ENCODE measurements around the gene DNAH3.

Gene DNAH3

GRCh38 chr16:21186326-21186691 lies 35.7 kb upstream of the DNAH3 start:
- H3K27me3 ChIP-seq (ENCODE audit: insufficient read depth, poor library complexity, severe bottlenecking), result no peaks in the 10 kb centered on the region
- TF ChIP-seq, protein P1, sequence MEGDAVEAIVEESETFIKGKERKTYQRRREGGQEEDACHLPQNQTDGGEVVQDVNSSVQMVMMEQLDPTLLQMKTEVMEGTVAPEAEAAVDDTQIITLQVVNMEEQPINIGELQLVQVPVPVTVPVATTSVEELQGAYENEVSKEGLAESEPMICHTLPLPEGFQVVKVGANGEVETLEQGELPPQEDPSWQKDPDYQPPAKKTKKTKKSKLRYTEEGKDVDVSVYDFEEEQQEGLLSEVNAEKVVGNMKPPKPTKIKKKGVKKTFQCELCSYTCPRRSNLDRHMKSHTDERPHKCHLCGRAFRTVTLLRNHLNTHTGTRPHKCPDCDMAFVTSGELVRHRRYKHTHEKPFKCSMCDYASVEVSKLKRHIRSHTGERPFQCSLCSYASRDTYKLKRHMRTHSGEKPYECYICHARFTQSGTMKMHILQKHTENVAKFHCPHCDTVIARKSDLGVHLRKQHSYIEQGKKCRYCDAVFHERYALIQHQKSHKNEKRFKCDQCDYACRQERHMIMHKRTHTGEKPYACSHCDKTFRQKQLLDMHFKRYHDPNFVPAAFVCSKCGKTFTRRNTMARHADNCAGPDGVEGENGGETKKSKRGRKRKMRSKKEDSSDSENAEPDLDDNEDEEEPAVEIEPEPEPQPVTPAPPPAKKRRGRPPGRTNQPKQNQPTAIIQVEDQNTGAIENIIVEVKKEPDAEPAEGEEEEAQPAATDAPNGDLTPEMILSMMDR (IDR thresholded peaks at IDR 0.05; ENCODE audit: insufficient read depth, low read length), result no peak
- TF ChIP-seq GABPA (IDR thresholded peaks at IDR 0.05; ENCODE audit: low read depth) (no peak), SPI1 (IDR thresholded peaks at IDR 0.05; ENCODE audit: borderline replicate concordance, low read depth) (no peak)
- TF ChIP-seq, protein P2, sequence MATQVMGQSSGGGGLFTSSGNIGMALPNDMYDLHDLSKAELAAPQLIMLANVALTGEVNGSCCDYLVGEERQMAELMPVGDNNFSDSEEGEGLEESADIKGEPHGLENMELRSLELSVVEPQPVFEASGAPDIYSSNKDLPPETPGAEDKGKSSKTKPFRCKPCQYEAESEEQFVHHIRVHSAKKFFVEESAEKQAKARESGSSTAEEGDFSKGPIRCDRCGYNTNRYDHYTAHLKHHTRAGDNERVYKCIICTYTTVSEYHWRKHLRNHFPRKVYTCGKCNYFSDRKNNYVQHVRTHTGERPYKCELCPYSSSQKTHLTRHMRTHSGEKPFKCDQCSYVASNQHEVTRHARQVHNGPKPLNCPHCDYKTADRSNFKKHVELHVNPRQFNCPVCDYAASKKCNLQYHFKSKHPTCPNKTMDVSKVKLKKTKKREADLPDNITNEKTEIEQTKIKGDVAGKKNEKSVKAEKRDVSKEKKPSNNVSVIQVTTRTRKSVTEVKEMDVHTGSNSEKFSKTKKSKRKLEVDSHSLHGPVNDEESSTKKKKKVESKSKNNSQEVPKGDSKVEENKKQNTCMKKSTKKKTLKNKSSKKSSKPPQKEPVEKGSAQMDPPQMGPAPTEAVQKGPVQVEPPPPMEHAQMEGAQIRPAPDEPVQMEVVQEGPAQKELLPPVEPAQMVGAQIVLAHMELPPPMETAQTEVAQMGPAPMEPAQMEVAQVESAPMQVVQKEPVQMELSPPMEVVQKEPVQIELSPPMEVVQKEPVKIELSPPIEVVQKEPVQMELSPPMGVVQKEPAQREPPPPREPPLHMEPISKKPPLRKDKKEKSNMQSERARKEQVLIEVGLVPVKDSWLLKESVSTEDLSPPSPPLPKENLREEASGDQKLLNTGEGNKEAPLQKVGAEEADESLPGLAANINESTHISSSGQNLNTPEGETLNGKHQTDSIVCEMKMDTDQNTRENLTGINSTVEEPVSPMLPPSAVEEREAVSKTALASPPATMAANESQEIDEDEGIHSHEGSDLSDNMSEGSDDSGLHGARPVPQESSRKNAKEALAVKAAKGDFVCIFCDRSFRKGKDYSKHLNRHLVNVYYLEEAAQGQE (IDR thresholded peaks at IDR 0.05; ENCODE audit: insufficient replicate concordance, low read depth), result no peak
- H3K4me3 ChIP-seq (replicated peaks; ENCODE audit: insufficient read depth, low read length), result no peak overlapping the region
- H3K27ac ChIP-seq (replicated peaks), result no peak overlapping the region
- DNase-seq (ENCODE audit: low read depth in 1 of 2, low spot score in 1 of 2), result no peak

DNA sequence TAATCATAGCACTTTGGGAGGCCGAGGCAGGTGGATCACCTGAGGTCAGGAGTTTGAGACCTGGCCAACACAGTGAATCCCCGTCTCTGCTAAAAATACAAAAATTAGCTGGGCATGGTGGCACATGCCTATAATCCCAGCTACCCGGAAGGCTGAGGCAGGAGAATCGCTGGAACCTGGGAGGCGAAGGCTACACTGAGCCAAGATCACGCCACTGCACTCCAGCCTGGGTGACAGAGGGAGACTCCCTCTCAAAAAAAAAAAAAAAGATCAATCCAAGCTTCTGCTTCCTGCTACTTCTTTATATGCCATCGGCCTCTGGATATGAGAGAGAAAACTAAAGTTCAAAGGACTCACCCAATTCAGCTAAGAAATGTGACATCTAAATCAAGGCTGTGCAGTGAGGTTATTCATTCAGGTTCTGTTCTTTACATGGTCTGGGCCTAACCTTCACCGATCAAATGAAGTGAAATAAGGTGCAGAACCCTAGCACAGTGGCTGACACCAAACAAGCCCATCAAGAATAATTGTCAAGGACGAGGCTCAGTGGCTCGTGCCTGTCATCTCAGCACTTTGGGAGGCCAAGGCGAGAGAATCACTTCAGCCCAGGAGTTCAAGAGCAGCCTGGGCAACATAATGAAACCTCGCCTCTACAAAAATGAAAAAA lies 35.1 kb upstream of the DNAH3 start:
- no peak overlapping the region for H3K27ac ChIP-seq (replicated peaks)
- no peak for TF ChIP-seq POLR2AphosphoS5 (IDR thresholded peaks at IDR 0.05; ENCODE audit: low read depth)
- TF ChIP-seq, protein P1 (IDR thresholded peaks at IDR 0.05; ENCODE audit: insufficient read depth, low read length), result no peak
- no peak for TF ChIP-seq SPI1 (IDR thresholded peaks at IDR 0.05; ENCODE audit: borderline replicate concordance, low read depth)
- TF ChIP-seq GABPA (IDR thresholded peaks at IDR 0.05; ENCODE audit: low read depth), result no peak
- TF ChIP-seq, protein P2 (IDR thresholded peaks at IDR 0.05; ENCODE audit: insufficient replicate concordance, low read depth), result no peak
- DNase-seq (ENCODE audit: low read depth in 1 of 2, low spot score in 1 of 2), result no peak
- H3K27me3 ChIP-seq (ENCODE audit: insufficient read depth, poor library complexity, severe bottlenecking), result no peaks in the 10 kb centered on the region
- no peak overlapping the region for H3K4me3 ChIP-seq (replicated peaks; ENCODE audit: insufficient read depth, low read length)

DNA sequence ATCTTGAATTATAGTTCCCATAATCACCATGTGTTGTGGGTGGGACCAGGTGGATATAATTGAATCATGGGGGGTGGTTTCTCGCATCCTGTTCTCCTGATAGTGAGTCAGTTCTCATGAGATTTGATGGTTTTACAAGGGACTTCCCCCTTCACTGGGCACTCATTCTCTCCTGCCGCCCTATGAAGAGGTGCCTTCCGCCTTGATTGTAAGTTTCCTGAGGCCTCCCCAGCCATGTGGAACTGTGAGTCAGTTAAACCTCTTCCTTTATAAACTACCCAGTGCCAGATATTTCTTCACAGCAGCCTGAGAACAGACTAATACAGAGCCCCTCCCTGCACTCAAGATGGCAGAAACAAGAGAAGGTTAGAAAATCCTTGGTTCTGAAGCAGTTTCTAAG lies 34.2 kb upstream of the DNAH3 start:
- no peaks in the 10 kb centered on the region for H3K27me3 ChIP-seq (ENCODE audit: insufficient read depth, poor library complexity, severe bottlenecking)
- no peak overlapping the region for H3K4me3 ChIP-seq (replicated peaks; ENCODE audit: insufficient read depth, low read length)
- no peak overlapping the region for H3K27ac ChIP-seq (replicated peaks)
- TF ChIP-seq SPI1 (IDR thresholded peaks at IDR 0.05; ENCODE audit: borderline replicate concordance, low read depth), result no peak
- TF ChIP-seq, protein P1 (IDR thresholded peaks at IDR 0.05; ENCODE audit: insufficient read depth, low read length), result no peak
- TF ChIP-seq POLR2AphosphoS5 (IDR thresholded peaks at IDR 0.05; ENCODE audit: low read depth), result no peak
- TF ChIP-seq GABPA (IDR thresholded peaks at IDR 0.05; ENCODE audit: low read depth), result no peak
- TF ChIP-seq, protein P2 (IDR thresholded peaks at IDR 0.05; ENCODE audit: insufficient replicate concordance, low read depth), result no peak
- DNase-seq (ENCODE audit: low read depth in 1 of 2, low spot score in 1 of 2), result no peak

Data from HL-60 (cell line).